CD4-positive, CD25-positive, alpha-beta regulatory T cell (primary cell): Measurements from ENCODE around the gene PBRM1. TPM values are rescaled to one million over a fixed set of nuclear protein-coding genes. Genes with fewer than 3 reads are reported as not detected.

ENCODE experiments used
- ATAC-seq, 2 donors: fragments of 150-1000 bp; cut with Tn5 transposase; one replicate each; pipeline ENCODE4 v1.10.0; 2021; ENCODE audit warnings: low read depth in 2 of 2, moderate number of reproducible peaks in 2 of 2, moderate library complexity in 1 of 2
- DNase-seq, 3 donors: peaks; one replicate each; pipeline versions ENCODE4 v3.0.0 to v3.0.0-alpha.2; 2012 to 2022; ENCODE audit warnings: mixed read lengths in 1 of 3
- H3K27ac ChIP-seq: one replicate; pipeline ENCODE4 v1.7.0; 2013; ENCODE audit warnings: mild to moderate bottlenecking, low read length; ENCODE audit not compliant: insufficient read depth, poor library complexity, severe bottlenecking
- H3K27me3 ChIP-seq: one replicate; pipeline ENCODE4 v1.7.0; 2013; ENCODE audit warnings: low read length; ENCODE audit not compliant: control insufficient read depth, insufficient read depth
- H3K36me3 ChIP-seq: one replicate; pipeline ENCODE4 v1.7.0; 2013; ENCODE audit warnings: mild to moderate bottlenecking, low read length, moderate library complexity; ENCODE audit not compliant: control insufficient read depth, insufficient read depth
- H3K4me1 ChIP-seq: 2 replicates; pipeline ENCODE4 v1.7.0; 2013; ENCODE audit warnings: mild to moderate bottlenecking, low read length; ENCODE audit not compliant: insufficient read depth, control insufficient read depth, poor library complexity, severe bottlenecking
- H3K4me3 ChIP-seq: one replicate; pipeline ENCODE4 v1.7.0; 2013; ENCODE audit warnings: low read depth, mild to moderate bottlenecking, low read length, moderate library complexity
- H3K9me3 ChIP-seq, 2 experiments: 1 replicate in 1 of 2; 2 replicates in 1 of 2; pipeline ENCODE4 v1.7.0; 2013; ENCODE audit warnings: low read length in 2 of 2, mild to moderate bottlenecking in 1 of 2, moderate library complexity in 1 of 2; ENCODE audit not compliant: control insufficient read depth in 2 of 2
- H3K27ac Mint-ChIP-seq, 3 donors: one replicate each; pipeline ENCODE4 v1.8.0; 2020 to 2022; ENCODE audit warnings: mild to moderate bottlenecking in 3 of 3, mixed read lengths in 3 of 3, moderate library complexity in 2 of 3
- H3K27me3 Mint-ChIP-seq: one replicate; pipeline ENCODE4 v1.8.0; 2022; ENCODE audit warnings: mild to moderate bottlenecking, mixed read lengths
- H3K36me3 Mint-ChIP-seq: one replicate; pipeline ENCODE4 v1.8.0; 2020; ENCODE audit warnings: mixed read lengths
- H3K4me1 Mint-ChIP-seq, 4 donors: one replicate each; pipeline ENCODE4 v1.8.0; 2020 to 2022; ENCODE audit warnings: mixed read lengths in 4 of 4, mild to moderate bottlenecking in 1 of 4
- H3K4me3 Mint-ChIP-seq, 4 donors: one replicate each; pipeline ENCODE4 v1.8.0; 2020 to 2022; ENCODE audit warnings: mild to moderate bottlenecking in 4 of 4, mixed read lengths in 4 of 4, moderate library complexity in 3 of 4
- H3K9me3 Mint-ChIP-seq, 7 donors: one replicate each; pipeline ENCODE4 v1.8.0; 2020 to 2022; ENCODE audit warnings: mixed read lengths in 7 of 7, mild to moderate bottlenecking in 3 of 7, moderate library complexity in 2 of 7
- polyA plus RNA-seq, 4 donors: library from polyadenylated mRNA; unstranded; fragments of 300-500 nt; fragmentation: Illumina TruSeq; gene quantifications; one replicate each; pipeline ENCODE4 v1.2.3, GENCODE V29; 2021
- total RNA-seq: library from RNA; stranded (reverse); gene quantifications from one replicate; pipeline ENCODE4 v1.2.3, GENCODE V29; 2022

PBRM1 gene
- total and polyA plus RNA-seq, 5 donors from 2014 or later: 58.7 to 73.4 (median 66.4) TPM

DNA sequence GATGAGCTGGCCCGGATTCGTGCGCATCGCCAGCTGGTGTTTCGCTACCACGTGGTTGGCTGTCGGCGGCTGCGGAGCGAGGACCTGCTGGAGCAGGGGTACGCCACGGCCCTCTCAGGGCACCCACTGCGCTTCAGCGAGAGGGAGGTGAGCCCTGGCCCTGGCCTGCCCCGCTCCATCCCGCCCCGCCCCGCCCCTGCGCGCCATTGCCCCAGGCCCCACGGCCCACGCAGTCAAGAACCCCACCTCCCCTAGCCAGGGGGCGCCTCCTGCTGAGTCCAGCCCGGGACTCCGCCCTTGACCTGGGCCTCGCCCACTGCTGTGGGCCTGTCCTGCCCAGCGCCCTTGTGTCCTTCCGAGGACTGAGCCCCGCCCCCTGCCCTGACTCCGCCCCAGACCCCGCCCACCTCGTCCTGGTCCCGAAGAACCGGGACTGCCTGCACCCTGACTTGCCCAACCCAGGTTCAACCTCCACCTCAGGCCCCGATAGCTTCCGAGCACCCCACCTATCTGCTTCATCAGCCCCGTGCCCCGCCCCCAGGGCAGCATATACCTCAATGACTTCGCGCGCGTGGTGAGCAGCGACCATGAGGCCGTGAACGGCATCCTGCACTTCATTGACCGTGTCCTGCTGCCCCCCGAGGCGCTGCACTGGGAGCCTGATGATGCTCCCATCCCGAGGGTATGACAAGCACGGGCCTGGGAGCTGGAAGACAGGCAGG lies 166.8 kb downstream of the PBRM1 start:
- no peak for DNase-seq
- ATAC-seq: no peak
- no peaks in the 10 kb centered on the region for H3K27me3 ChIP-seq
- H3K9me3 ChIP-seq: no peaks in the 10 kb centered on the region
- H3K4me1 ChIP-seq: no peaks in the 10 kb centered on the region
- no peak overlapping the region for H3K4me3 ChIP-seq
- Mint-ChIP-seq H3K9me3 (no peaks in the 10 kb centered on the region), H3K36me3 (no peaks in the 10 kb centered on the region), H3K27ac (no peak overlapping the region), H3K27me3 (no peaks in the 10 kb centered on the region), H3K4me1 (no peaks in the 10 kb centered on the region), H3K4me3 (no peak overlapping the region)
- no peaks in the 10 kb centered on the region for H3K36me3 ChIP-seq
- H3K27ac ChIP-seq: no peak overlapping the region

- Histone ChIP-seq H3K36me3 (no peaks in the 10 kb centered on the region), H3K4me1 (no peaks in the 10 kb centered on the region), H3K4me3 (no peak overlapping the region), H3K27me3 (no peaks in the 10 kb centered on the region), H3K27ac (no peak overlapping the region), H3K9me3 (no peaks in the 10 kb centered on the region)
- Mint-ChIP-seq H3K9me3 (no peaks in the 10 kb centered on the region), H3K4me1 (no peaks in the 10 kb centered on the region), H3K36me3 (no peaks in the 10 kb centered on the region), H3K27me3 (no peaks in the 10 kb centered on the region), H3K4me3 (no peak overlapping the region), H3K27ac (no peak overlapping the region)
- no peak for DNase-seq
- no peak for ATAC-seq
Measured at GRCh38 chr3:52517796-52518722, 167.7 kb downstream of the PBRM1 start.

DNA sequence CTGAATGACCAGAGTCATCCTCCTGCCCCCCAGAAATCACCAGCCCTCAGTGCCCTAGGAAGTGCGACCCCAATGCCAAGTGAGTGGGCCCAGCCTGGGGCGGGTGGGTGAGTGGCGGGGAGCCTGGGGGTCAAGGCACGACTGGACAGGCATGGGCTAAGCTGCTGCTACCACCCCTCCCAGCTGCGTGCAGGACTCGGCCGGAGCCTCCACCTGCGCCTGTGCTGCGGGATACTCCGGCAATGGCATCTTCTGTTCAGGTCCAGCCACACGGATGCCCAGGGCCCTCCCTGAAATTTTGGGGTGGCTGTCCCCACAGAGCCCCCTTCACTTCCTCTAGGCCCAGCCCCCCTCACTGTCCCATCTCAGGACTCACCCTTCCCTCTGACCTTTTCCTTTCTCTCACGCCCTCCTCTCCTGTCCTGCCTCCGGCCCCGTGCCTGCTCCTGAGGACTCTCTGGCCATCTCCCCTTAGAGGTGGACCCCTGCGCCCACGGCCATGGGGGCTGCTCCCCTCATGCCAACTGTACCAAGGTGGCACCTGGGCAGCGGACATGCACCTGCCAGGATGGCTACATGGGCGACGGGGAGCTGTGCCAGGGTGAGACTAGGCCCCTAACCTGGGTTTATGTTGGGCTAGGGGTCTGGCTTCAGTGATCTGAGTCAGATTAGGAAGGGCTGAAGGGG lies 169.1 kb downstream of the PBRM1 start:
- H3K27me3 Mint-ChIP-seq: no peaks in the 10 kb centered on the region
- no peaks in the 10 kb centered on the region for H3K9me3 ChIP-seq
- H3K36me3 ChIP-seq: no peaks in the 10 kb centered on the region
- ATAC-seq (no peak), DNase-seq (no peak)
- H3K27ac ChIP-seq: no peak overlapping the region
- no peaks in the 10 kb centered on the region for H3K36me3 Mint-ChIP-seq
- no peaks in the 10 kb centered on the region for H3K4me1 ChIP-seq
- no peak overlapping the region for H3K27ac Mint-ChIP-seq
- H3K9me3 Mint-ChIP-seq: no peaks in the 10 kb centered on the region
- no peaks in the 10 kb centered on the region for H3K4me1 Mint-ChIP-seq
- no peaks in the 10 kb centered on the region for H3K27me3 ChIP-seq
- no peak overlapping the region for H3K4me3 Mint-ChIP-seq
- no peak overlapping the region for H3K4me3 ChIP-seq

GRCh38 chr3:52515192-52515591 lies 170.5 kb downstream of the PBRM1 start:
- H3K4me1 ChIP-seq: no peaks in the 10 kb centered on the region
- ATAC-seq (no peak), DNase-seq (no peak)
- no peaks in the 10 kb centered on the region for H3K9me3 ChIP-seq
- H3K9me3 Mint-ChIP-seq: no peaks in the 10 kb centered on the region
- H3K4me3 ChIP-seq: no peak overlapping the region
- H3K27ac ChIP-seq: no peak overlapping the region
- no peaks in the 10 kb centered on the region for H3K36me3 ChIP-seq
- H3K27ac Mint-ChIP-seq: peak overlapping the region in 1 of 3 donors; percentile 67
- H3K4me1 Mint-ChIP-seq: no peaks in the 10 kb centered on the region
- no peaks in the 10 kb centered on the region for H3K36me3 Mint-ChIP-seq
- H3K4me3 Mint-ChIP-seq: no peak overlapping the region
- H3K27me3 ChIP-seq: no peaks in the 10 kb centered on the region
- H3K27me3 Mint-ChIP-seq: no peaks in the 10 kb centered on the region

GRCh38 chr3:52514576-52514975 lies 171.1 kb downstream of the PBRM1 start:
- H3K4me3 ChIP-seq: no peak overlapping the region
- Mint-ChIP-seq H3K27me3 (no peaks in the 10 kb centered on the region), H3K36me3 (no peaks in the 10 kb centered on the region), H3K27ac (no peak overlapping the region), H3K9me3 (no peaks in the 10 kb centered on the region), H3K4me3 (no peak overlapping the region), H3K4me1 (no peaks in the 10 kb centered on the region)
- no peaks in the 10 kb centered on the region for H3K36me3 ChIP-seq
- ATAC-seq (no peak), DNase-seq (no peak)
- H3K9me3 ChIP-seq: no peaks in the 10 kb centered on the region
- H3K27me3 ChIP-seq: no peaks in the 10 kb centered on the region
- no peaks in the 10 kb centered on the region for H3K4me1 ChIP-seq
- H3K27ac ChIP-seq: no peak overlapping the region

DNA sequence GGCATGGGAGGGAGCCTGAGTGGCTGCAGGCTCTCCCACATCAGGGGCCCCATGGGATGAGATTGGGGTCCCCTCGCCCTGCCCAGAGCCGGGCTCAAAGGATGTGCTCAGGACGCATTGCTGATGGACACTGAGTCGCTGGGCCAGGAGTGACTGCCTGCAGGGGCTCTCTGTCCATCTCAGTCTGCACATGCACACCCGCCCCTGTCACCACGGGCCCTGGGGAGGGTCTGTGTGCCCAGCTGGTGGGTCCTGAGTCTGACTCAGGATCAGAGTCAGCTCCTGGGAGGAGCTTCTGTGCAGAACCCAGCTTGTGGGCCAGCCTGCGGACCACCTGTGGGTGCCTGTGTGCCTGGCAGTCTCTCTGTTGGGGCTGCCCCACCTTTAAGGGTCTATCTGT lies 172.4 kb downstream of the PBRM1 start:
- Histone ChIP-seq H3K27ac (no peak overlapping the region), H3K4me3 (no peak overlapping the region), H3K27me3 (no peaks in the 10 kb centered on the region), H3K4me1 (no peaks in the 10 kb centered on the region), H3K36me3 (no peaks in the 10 kb centered on the region), H3K9me3 (no peaks in the 10 kb centered on the region)
- H3K27ac Mint-ChIP-seq: no peak overlapping the region
- H3K9me3 Mint-ChIP-seq: no peaks in the 10 kb centered on the region
- H3K27me3 Mint-ChIP-seq: no peaks in the 10 kb centered on the region
- DNase-seq: no peak
- no peak overlapping the region for H3K4me3 Mint-ChIP-seq
- no peak for ATAC-seq
- H3K36me3 Mint-ChIP-seq: no peaks in the 10 kb centered on the region
- no peaks in the 10 kb centered on the region for H3K4me1 Mint-ChIP-seq

DNA sequence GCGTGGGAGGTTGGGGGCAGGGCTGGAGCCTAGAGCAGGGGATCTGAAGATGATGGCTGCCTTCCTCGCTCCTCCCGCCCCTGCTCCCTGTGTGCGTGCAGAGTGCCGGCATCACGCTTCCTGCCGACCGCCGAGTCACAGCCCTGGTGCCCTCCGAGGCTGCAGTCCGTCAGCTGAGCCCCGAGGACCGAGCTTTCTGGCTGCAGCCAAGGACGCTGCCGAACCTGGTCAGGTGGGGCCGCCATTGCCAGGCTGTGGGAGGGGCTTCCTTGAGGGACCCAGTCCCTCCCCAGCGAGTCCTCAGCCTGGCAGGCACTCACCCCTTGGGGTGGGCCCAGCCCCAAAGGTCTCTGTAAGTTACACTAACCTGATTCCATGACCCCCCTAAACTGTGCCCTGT lies 173.0 kb downstream of the PBRM1 start:
- H3K36me3 Mint-ChIP-seq: no peaks in the 10 kb centered on the region
- H3K9me3 ChIP-seq: no peaks in the 10 kb centered on the region
- H3K4me3 ChIP-seq: no peak overlapping the region
- no peak overlapping the region for H3K27ac Mint-ChIP-seq
- no peaks in the 10 kb centered on the region for H3K4me1 ChIP-seq
- no peaks in the 10 kb centered on the region for H3K27me3 Mint-ChIP-seq
- H3K27ac ChIP-seq: no peak overlapping the region
- DNase-seq (no peak), ATAC-seq (no peak)
- H3K36me3 ChIP-seq: no peaks in the 10 kb centered on the region
- no peak overlapping the region for H3K4me3 Mint-ChIP-seq
- H3K27me3 ChIP-seq: no peaks in the 10 kb centered on the region
- no peaks in the 10 kb centered on the region for H3K4me1 Mint-ChIP-seq
- H3K9me3 Mint-ChIP-seq: no peaks in the 10 kb centered on the region
